Measurements from ENCODE around the gene SPAG5.

The SPAG5 gene

DNA sequence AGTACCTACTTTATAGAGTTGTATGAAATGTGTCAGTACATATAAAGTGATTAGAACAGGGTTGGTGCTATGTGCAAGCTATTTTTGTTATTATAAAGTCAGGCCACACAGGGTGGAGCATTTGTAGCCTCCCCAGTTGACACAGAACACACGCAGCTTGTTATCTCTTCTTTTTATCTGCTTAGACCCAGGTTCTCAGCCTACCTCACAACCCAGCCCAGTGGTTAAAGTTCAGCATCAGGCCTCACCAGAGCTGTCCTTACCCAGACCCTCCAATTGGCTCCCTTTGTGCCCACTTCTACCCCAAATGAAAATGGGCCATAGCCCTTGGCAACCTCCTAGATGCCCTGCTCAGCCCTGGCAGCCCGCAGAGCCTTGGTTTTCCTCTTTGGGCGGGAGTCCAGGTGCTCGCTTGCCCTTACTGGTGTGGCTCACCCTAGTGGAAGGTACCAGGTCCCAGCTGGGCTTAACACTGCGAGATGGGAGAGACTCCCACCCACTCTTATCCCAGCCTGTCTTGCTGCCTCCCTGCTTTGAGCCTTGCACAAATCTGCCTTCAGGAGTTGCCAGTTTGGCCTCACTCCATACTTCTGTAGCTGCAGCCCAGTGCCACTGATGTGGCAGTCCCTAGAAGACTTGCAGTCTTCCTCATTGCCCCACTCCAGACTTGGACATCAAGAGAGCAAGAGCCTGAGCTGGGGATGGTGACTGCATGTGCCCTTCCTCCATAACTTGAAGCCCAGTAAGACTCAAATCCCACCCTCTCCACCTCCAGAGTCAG lies 26.4 kb downstream of the SPAG5 start:
- no peak for DNase-seq

DNA sequence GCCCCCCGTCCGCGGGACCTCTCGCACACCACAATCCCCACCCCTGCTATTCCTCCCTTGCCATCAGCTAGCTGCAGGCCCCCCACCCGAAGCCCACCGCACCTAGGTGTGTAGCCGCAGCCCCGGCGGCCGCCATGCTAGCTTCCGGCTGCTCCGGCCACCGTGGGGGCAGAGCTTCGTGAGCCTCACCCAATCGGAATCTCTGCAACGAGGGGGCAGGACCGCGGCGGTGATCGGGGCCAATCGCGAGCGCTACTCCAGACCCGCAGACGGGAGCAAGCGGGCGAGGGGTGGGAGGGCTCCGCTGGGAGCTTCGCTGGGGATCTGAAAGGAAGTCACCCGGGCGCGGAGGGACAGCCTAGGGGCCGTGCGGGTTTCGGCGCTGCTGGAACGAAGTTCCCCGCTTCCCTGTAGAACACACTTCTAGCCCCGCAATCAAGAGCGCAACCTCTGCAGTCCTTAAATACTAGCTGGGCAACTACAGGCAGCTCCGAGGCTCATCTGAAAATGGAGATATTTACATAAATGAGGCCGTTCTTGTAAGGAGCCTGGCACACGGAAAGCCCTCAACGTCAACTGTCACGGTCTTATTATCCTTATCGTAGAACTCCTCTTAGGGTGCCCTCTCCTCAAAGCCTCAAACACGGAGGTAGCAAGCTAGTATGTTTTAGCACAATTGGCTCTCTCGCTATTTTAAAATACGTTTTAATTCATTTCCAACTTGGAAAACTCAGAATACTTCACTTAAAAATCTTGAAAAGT lies 27.3 kb downstream of the SPAG5 start, which contains the start of gene PIGS:
Gene PIGS (minus strand): TSS at position 164 of the 762 bp plus-strand sequence. CDS start 28 bp downstream, at position 136.
- peak; percentile 88 for DNase-seq

DNA sequence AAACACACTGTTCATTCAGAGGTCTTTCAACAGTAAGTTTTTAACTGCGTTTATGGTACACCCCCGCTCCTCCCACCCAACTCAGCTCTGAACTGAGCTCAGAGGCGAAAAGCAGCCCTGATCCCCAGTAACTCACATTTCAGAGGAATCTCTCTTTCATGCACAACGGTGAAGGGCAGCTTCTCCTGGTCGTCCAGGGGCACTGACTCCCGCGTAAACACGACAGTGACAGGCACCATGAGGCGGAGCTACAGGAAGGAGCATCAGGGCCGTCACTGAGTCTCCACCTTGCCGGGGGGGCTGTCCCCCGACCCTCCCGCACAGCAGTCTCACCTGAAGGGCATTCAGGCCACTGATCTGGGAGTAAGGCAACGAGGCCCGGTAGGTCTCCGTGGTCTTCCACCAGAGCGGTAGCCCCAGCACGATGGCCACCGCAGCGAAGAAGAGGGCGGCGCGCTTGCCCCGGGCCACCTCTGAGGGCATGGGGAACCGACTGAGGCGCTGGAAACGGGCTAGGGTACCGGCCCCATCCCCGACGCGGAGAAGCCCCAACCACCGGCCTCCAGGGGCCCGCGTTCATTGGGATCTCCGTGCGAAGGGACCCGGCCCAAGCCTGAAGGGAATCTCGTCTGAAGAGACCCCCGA lies 28.0 kb downstream of the SPAG5 start:
- no peak for DNase-seq

DNA sequence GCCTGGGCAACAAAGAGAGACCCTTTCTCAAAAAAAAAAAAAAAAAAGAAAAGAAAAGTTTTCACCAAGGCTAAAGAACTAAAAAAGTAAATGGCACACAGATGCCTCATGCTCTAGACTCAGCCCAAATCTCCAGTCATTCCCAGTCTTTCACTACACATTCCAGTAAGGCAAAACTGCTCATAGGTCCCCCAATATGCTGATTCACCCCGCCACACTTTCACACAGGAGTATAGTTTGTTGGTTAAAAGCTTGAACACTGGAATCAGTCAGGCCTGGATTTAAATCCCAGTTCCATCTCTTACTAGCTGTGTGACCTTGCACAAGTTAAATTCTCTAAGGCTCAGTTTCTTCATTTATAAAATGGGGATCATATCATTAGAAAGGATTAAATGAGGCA lies 29.4 kb downstream of the SPAG5 start:
- DNase-seq = no peak

DNA sequence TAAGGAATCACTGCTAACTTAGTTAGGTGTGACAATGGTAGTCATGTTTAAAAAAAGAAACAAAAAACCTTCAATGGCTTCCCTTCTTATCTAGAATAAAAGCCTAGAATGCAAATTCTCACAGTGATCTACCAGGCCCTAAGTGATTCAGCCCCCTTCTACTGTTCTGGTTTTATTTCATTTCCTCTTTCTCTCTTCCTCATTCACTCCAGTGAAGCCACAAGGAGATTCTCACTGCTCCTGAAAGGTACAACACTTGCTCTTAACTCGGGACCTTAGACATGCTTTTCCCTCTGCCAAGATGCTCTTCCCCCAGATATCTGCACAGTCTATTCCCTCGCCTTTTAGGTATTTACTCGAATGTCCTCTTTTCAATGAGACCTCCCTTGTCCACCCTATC lies 31.2 kb downstream of the SPAG5 start:
- no peak for DNase-seq

DNA sequence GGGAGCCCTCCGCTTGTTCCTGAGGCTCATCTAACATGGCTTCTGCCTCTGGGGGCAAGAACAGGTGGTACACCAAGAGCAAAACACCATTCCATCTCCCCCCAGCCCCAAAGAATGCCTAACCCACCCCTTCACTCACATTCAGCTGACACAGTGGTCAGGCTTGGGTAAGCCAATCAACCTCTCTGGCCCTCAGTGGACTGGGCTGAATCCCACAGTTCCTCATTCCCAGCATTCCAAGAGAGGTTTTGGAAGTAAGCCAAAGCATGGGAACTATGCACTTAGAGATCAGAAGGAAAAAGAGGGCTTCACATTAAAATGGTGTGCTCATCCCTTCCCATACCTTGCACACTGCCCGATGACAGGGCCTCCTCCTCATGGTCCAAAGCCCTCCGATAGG lies 35.4 kb downstream of the SPAG5 start:
- no peak for DNase-seq

DNA sequence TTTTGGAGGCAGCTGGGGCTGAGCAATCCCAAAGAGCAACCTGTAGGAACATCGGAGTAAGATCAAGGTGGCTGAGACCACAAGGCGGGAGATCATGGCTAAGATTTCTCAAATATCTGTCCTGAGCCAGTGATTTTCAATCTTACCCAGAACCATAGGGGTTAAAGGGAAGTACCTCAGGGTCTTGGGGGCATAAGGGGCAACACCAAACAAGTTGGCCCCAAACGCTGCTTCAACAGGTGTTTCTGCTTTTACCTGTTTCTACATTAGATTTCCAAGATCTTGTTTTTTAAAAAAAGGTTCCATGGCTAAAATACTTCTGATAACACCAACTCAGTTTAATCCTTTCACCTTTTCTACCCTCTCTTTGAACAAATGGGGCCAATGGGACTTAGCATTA lies 43.8 kb downstream of the SPAG5 start:
- no peak for DNase-seq

DNA sequence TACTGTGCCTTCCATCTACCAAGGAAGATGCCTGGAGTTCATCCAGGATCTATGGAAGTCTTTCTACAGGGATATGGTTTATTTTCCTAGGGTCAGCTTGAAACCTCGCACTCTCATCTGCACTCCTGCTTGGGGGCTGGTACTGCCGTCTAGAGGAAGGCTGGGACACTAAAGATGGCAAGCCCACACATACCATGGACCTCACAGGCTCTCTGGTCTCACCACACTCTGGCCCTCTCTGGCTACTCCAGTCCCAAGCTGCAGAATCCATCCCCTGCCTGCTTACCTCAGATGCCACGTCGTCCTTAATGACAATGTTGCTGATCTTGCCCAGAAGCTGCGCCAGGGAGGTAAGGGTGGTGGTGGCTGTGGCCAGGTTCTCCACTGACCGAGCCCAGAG lies 44.3 kb downstream of the SPAG5 start:
- no peak for DNase-seq

DNA sequence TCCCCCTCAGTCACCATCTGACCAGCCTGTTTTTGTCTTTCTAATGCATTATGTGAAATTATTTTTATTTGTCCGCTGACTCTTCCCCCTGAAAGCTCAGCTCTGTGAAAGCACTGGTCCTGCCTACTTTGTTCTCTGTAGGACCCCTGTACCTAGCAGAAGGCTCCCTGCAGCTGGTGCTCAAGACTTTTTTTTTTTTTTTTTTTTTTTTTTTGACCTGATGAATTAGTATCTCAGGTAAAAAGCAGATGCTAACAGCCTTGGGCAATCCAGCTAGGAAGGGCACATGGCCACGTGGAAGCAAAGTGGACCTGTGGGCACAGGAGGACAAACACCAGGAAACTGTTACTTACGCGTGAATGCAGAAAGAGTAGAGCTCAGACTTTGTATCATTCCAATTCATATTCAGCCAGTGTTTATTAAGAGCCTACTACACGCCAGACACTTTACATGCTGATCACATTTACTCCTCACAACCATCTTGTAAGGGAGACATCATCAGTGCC lies 45.8 kb downstream of the SPAG5 start:
- DNase-seq = no peak

DNA sequence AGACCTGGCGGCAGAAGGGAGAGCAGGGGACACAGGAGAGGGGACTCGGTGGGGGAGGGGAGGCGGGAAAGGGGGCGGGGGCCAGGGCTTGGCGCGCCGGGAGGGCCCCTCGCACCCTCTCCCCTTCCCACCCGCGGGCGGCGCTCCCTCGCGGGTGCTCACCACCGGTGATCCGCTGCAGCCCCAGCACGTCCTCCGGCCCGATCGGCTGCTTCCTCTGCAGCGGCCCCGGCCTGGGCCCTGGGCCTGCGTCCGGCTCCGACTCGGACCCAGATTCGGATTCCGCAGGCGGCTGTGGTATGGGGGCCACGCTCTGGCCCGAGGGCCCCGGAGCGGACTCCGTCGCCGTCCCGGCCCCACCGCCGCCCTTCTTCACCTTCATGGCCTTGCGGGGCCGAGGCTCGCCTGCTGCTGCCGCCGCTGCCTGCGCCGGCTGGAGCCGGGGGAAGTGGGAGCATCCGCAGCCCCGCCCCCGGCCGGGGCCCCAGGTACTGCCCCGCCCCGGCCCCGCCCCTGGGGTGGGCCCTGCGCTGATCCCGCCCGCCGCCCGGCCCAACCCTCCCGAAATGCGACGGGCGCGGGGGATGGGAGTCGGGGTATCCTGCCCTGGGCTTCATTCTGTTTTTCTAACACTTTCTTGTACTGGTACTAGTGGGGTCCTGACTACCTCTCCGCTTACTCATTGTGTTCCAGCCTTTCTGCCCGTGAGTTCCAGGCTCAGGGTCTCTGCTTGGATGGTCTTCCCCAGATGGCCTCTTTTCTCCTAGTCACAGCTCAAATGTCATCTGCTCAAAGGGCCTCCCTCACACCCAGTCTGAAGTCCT lies 46.4 kb downstream of the SPAG5 start, which contains the start of gene UNC119:
Gene UNC119 (minus strand): TSS at position 449 of the 824 bp plus-strand sequence. CDS start 67 bp downstream, at position 382.
- DNase-seq = peak; percentile 64

DNA sequence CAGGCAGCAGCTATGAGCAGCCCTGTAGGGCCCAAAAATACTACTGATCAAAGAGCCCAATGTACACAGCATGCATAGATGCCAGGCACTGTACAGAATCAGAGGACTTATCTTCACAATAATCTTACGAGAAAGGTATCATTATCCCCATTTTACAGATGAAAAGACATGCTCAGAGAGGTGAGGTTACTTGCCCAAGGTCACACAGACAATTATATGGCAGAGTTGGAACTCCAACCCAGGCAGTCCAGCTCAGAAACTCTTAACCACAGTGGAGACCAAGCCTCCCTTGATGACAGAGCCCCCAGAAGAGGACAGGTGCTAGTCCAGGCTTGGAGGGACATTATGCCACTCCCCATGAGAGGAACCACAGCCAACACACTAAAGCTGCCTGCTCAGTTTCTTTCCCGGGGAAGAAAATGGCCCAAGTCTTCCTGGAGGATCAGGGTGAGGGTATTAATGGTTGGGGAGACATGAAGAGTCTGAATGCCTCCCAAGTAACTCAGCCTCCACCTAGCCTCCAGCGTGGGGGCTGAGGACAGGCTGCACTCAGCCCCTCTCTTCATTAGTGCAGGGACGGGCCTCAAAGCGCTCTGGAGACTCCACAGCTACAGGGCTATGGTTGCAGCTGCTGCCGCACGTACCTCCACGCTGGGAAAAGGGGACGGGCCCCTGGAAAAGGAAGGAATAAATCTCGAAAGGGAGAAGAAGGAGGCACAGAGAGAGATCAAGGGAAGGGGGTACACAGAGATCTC lies 47.2 kb downstream of the SPAG5 start:
- DNase-seq = no peak

DNA sequence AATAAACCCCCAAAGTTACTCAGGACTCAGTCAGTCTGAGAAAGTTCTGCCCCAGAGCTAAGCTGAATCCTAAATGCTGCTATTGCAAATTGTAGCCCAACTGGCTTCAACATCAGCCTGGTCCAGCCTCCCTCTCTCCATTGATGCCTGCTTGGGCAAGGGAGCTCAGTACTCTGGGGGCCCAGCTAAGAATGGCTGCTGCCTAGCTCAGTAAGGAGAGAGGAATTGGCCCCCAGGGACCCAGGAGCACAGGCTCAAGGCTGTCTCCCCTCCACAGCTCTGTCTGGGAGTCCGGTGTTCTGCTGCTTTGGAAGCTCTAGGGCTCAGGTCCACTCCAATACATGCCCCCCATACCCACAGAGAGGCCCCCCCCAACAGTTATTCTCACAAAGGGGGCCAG lies 48.0 kb downstream of the SPAG5 start:
- DNase-seq = no peak

DNA sequence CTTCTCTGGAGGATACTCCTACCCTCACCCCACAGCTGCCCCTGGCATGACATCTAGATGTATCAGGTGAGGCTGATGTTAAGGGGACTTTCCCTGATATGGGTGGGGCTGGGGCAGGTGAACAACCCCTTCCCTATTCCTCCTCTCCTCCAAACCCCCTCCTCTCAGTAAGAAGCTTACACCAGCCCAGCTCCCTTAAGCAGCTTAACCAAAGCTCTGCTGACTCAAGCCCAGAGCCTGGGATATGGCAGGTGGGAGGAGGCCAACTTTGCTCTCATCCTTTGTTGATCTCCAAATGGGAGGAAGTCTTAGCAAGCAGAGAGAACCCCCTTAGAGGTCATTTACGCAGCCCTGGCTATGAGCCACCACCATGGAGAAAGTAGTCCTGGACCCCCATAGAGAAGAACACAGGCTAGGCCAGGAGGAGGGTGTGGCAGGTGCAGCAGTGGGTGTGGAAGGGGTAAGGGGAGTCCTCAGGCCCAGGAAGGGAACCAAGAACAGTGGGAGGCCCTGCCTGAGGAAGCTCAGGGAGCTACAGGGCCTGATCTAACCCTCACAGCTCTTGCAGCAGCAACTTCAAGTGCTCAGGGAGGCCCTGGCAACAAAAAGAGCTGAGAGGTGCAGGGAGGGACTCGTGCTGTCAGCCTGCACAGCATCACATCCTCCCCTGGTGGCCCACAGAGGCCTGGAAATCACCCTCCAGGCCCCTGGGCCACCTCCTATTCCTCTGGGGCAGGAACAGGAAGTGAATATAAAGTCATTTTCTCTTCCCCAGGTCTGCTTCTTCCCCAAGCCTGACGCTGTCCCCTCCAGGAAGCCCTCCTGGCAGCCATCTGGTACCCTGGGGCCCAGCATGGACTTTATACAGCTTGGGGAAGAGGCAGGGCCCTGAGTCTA lies 49.3 kb downstream of the SPAG5 start:
- DNase-seq = no peak

DNA sequence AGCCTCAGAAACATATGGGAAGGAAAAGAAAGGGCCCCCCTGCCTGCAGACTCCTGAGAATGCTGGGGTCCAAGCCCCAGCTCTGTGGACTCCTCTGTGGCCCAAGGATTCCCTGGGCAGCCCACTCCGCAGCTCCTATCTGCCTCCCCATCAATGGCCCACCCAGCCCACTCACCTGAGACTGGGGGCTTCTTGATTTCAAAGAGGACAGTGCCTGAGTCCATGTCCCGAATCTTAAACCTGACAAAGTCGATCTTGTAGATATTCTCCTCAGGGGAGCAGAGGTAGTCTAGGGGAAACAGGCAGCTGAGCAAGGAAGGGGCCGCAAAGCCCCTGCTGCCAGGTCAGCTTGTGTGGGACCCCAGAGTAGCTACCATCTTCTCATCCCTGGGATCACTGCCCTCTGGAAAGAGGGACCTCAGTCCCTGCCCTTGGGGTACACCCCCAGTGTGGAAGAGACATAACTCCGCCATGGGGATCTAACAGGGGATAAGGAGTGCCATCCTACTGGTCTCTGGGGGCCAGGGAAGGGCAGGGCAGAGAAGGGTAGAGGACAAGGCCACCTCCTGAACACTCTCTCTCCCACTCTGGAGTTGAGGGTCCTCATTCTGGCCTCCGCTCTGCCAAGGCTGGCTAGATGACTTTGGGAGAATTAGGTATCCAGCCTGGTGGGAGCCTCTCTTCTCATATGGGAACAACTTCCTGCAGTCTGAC lies 50.3 kb downstream of the SPAG5 start:
- DNase-seq = no peak

DNA sequence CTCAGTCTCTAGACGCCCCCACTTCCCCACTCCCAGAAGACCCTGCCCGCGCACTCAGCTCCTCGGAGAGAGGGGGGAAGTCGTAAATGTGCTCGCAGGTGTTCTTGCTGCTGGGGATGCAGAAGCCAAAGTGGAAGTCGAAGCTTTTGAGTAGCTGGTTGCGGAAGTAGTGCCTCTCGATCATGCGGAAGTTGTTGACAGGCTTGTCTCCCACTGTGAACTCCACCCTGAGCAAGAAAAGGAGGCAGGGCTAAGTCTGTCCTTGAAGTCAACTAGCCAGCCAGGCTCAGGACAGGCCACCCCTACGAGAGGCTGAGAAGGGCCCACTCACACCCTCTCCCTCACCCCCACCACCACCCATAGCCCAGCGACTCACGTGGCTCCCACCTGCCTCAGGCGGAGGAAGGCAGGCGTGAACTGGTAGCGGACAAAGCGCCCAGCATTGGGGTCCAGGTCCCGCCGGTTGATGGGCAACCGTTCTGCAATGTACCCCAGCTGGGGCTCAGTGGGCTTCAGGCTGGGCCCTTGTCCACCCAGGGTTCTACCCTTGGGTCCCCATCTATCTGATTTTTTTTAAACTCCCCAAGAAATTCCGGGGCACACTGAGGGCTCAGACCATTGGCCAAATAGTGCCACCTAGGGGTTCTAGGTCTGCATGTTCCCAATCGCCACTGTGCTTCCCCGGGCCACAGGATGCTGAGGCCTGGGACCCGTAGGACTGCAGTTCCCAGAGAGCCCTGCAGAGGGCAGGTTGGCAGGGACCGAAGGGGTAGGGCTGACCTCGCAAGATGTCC lies 51.0 kb downstream of the SPAG5 start:
- DNase-seq = no peak

DNA sequence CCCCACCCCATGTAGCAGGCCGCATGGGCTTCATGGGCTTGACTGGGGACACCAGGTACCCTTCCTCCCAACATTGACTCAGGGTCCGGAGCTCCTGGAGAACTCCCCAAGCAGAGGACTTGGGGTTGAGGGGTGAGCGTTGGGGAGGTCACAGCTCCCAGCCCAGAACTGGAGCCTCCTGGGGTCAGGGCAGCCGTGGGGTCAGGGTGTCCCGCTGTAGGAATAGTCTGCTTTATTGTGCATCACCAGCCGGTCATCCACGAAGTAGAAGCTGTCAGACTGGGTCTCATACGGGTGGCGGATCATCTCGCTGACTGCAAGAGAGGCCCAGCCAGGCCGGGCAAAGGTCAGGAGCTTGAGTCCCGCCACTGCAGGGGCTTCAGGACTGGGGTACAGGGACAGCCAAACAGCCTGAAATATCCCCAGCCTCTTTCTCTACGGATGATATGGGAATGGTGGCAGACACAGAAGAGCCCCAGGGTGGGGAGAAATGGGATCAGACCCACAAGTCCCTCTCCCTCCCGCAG lies 51.7 kb downstream of the SPAG5 start:
- no peak for DNase-seq

DNA sequence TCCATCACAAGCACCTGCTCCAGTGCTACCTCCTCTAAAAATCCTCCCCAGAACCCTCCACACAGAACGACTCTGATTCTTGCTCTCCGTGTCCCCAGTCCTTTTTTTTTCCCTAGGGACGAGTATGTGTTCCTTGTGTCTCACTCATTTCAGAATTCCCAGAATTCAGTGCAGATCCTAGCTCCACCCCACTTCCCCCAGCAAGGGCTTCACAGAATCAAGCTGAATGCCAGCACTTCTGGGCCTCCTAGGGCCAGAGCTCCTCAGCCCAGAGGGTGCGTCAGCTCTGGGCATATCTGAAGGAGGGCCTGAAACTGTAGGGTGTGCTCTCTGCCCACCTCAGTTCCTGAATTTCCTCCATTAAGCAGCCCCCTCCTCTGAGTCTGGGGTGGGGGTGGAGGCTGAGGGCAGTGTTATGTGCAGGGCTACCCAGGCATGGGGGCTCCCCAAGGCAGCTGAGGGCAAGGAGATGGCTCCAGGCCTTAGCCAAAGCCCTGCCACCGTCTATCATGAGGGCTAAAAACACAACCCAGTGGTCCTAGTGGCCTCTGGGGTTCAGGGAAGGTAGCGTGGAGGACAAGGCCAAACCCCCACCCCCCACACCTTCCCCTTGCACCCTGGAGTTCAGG lies 52.9 kb downstream of the SPAG5 start:
- DNase-seq = no peak

DNA sequence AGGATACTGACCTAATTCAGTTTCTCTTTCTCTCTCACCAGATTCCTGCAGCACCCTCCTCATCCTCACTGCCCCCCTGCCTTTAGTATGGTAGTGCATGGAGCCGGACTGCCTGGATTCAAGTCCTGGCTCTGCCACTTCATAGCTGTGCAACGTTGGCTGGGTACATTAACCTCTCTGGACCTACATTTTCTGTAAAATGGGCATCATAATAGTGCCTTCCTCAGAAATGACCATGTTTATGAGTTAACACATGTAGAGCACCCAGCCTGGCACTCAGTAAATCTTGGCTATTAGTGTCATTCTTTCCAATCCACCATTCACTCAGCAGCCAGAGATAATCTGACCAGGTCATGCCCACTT lies 53.7 kb downstream of the SPAG5 start:
- DNase-seq = no peak

All from activated gamma-delta T cell (primary cell).